ENCODE results near the gene PLAC8.

GRCh38 chr4:83149865-83150652 is 35.5 kb upstream of the PLAC8 start:
- no peak for TF ChIP-seq EZH2 (IDR thresholded peaks at IDR 0.05; ENCODE audit: borderline replicate concordance, insufficient read depth, low read depth, low read length, poor library complexity, severe bottlenecking)
- no peak for TF ChIP-seq CTCF (IDR thresholded peaks at IDR 0.05)
